HUES6 (cell line): ENCODE measurements around the gene GSE1.
A peak's percentile ranks its signal among the peaks of the same experiment; 100 is the strongest.

Experiments
- H3K27ac ChIP-seq: 2 replicates; pipeline ENCODE4 v1.7.0; 2013; ENCODE audit warnings: low read depth, mild to moderate bottlenecking, low read length, inconsistent platforms
- H3K27me3 ChIP-seq: 2 replicates; pipeline ENCODE4 v1.6.1; 2013; ENCODE audit warnings: low read length; ENCODE audit not compliant: control insufficient read depth, insufficient read depth
- H3K36me3 ChIP-seq: 2 replicates; pipeline ENCODE4 v1.6.1; 2013; ENCODE audit warnings: low read length; ENCODE audit not compliant: control insufficient read depth, insufficient read depth
- H3K4me1 ChIP-seq: 2 replicates; pipeline ENCODE4 v1.6.1; 2013; ENCODE audit warnings: low read length; ENCODE audit not compliant: control insufficient read depth, insufficient read depth
- H3K4me3 ChIP-seq: 2 replicates; pipeline ENCODE4 v1.5.1; 2013; ENCODE audit warnings: low read depth, low read length
- H3K9ac ChIP-seq: one replicate; pipeline ENCODE4 v1.6.1; 2013; ENCODE audit warnings: mild to moderate bottlenecking, low read length
- H3K9me3 ChIP-seq: 2 replicates; pipeline ENCODE4 v1.6.1; 2013; ENCODE audit warnings: low read depth, low read length; ENCODE audit not compliant: control insufficient read depth, insufficient read depth

The GSE1 gene

DNA sequence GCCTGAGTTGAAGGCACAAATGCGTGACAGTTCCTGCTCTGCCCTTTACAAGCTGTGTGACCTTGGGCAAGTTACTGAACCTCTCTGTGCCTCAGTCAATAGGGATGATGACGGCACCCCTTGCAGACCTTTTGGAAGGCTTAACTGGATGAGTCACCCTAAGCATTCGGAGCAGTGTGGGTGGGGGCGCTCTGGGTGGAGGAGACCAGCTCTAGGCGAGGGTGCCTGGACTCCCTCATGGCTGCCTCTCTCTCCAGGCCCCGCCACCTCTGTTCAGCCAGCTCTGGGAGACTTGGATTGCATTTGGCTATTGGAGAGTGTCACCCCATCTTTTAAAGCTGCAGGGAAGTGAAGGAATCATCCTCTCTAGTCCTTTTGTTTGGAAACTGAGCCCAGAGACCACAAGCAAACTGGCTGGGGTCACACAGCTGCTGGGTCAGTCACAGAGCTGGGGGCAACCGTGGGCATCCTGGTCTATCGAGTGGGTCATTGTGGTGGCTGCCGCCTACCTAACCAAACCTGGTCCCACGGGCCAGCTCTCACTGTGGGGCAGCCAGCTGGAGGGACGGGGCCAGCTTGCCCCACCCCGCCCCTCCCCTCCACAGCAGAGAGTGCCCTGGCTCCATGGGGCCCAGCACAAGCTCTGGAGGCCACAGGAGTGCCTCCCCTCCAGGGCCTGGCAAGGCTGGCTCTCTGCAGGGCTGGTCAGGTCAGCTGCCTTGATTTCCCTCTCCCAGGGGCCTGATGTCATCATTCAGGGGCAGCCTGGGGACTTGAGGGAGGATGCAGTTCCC is 20.2 kb upstream of the GSE1 start:
- Histone ChIP-seq H3K27ac (no peak overlapping the region), H3K9ac (no peak overlapping the region), H3K36me3 (no peaks in the 10 kb centered on the region), H3K27me3 (no peaks in the 10 kb centered on the region), H3K4me1 (peaks cover 30% of the 10 kb centered on the region), H3K9me3 (0 out of 2 replicates have a peak, but pooled peaks cover 4% of the 10 kb centered on the region), H3K4me3 (no peak overlapping the region)

DNA sequence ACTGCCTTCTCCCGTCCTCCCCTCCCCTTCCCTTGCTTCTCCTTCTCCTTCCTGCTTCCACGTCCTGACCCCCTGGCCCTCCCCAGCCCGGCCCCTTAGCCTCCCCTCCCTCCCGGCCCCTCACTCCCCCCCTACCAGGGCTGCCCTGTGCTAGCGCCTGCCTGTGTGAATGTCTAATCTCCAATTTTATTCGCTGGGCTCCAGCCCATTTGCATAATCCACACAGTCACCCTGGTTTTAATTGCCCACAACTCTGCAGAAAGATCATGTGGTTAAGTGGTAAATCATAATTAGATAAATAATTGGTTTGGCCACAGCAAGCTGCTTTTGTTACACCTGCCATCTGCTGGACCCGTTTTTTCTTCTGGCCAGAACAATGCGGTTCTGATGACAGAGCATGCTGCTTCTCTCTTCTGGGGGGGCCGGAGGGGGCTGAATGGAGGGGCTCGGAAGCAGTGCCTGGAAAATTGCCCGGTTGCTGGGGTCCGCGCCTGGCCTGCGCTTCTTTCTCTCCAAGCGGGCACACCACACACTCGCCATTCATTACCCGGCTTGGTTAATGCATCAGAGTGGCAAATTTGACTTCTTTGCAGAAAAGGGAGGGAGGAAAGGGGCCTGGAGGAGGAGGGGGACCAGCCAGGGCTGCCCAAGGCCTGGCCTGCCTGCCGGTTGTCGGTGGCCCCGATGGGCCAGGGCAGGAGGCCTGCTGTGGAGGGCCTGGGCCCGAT is 19.5 kb upstream of the GSE1 start:
- Histone ChIP-seq H3K9ac (no peak overlapping the region), H3K27me3 (no peaks in the 10 kb centered on the region), H3K4me3 (no peak overlapping the region), H3K36me3 (no peaks in the 10 kb centered on the region), H3K27ac (no peak overlapping the region), H3K9me3 (0 out of 2 replicates have a peak, but pooled peaks cover 4% of the 10 kb centered on the region), H3K4me1 (peaks cover 22% of the 10 kb centered on the region)

DNA sequence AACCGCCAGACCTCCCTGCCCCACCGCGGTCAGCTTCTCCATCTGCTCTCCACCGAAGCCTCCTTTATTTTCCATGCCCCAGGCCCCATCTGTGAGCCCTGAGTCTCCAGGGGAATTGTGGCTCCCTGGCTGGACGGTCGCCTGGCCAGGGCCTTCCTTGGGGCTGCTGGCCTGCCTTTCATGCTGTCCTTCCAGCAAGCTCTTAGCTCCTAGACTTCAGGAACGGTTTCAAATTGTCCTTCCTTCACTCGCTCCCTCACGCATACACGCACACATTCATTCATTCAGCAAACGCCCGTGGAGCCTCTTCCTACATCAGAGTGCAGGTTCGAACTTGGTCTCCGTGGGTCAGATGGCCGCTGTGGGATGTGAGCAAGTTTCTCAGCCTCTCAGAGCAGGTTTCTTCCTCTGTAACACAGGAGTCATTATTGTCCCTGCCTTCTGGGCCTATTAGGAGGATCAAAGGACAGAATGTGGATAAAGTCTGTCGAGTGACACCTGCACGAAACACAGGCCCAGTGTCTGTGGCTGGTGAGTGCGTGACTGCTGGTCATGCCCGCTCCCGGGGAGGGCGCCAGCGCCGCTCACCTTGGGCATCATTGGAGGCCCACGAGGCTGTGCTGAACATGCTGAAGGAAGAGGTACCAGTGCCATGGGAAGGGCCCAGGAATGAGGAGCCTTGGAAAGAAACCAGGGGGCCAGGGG is 18.7 kb upstream of the GSE1 start:
- H3K9ac ChIP-seq, result no peak overlapping the region
- H3K9me3 ChIP-seq, result 0 out of 2 replicates have a peak, but pooled peaks cover 4% of the 10 kb centered on the region
- peaks cover 20% of the 10 kb centered on the region for H3K4me1 ChIP-seq
- no peak overlapping the region for H3K27ac ChIP-seq
- H3K36me3 ChIP-seq, result no peaks in the 10 kb centered on the region
- H3K27me3 ChIP-seq, result no peaks in the 10 kb centered on the region
- no peak overlapping the region for H3K4me3 ChIP-seq

DNA sequence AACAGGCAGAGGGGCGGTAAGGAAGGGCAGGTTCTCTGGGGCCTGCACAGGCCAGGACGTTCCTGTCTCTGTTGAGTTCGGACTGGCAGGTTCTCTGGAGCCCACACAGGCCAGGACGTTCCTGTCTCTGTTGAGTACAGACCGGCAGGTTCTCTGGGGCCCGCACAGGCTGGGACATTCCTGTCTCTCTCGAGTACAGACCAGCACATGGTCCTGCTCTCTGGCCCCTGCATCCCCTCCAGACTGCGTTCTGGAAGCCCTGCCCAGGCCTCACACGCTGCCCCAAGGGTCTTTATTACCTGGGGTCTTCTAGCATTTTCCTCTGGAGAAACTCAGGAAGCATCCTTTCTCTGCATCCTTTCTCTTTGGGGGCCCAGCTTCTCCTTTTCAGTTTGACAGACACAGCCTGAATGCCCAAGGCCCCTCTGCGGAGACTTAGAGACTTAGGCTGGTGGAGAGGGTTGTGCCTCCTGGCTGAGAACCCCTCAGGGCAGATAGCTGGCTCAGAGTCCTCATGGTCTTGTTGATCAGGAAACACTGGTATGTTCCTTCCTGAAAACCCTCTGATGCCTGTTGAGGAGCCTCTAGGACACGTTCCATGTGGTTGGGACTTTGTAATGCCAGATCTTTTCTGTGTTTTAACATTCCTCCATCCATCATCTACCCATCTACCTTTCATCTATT is 18.0 kb upstream of the GSE1 start:
- Histone ChIP-seq H3K36me3 (no peaks in the 10 kb centered on the region), H3K4me3 (no peak overlapping the region), H3K9me3 (no peaks in the 10 kb centered on the region), H3K9ac (no peak overlapping the region), H3K4me1 (peaks cover 26% of the 10 kb centered on the region), H3K27me3 (no peaks in the 10 kb centered on the region), H3K27ac (no peak overlapping the region)

DNA sequence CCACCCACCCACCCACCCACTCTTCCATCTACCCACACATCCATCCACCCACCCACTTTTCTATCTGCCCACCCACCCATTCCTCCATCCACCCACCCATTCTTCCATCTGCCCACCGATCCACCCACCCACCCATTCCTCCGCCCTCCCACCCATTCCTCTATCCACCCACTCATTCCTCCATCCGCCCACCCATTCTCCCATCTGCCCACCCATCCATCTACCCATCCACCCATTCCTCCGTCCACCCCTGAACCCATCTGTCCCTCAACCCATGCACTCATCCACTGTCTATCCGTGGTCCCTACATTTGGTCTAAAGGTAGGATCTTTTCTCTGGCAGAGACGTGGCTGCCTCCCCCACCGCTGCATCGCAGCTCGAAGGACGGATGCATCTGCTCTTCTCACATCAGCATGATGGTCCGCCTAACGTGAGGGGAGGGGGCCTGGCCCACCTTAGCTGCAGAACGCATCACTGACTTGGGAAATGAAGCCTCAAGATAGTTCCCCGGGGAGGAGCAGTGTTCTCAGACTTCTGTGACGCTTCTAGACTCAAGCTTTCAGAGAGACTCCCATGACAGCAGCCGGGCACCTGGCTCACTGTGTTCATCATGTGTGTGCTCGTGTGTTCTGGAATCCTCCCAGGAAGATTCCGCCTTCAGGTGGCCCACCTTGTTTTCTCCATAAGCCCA is 17.2 kb upstream of the GSE1 start:
- H3K4me1 ChIP-seq, result peaks cover 35% of the 10 kb centered on the region
- H3K36me3 ChIP-seq, result no peaks in the 10 kb centered on the region
- no peaks in the 10 kb centered on the region for H3K9me3 ChIP-seq
- H3K27ac ChIP-seq, result no peak overlapping the region
- H3K9ac ChIP-seq, result no peak overlapping the region
- H3K4me3 ChIP-seq, result no peak overlapping the region
- no peaks in the 10 kb centered on the region for H3K27me3 ChIP-seq

DNA sequence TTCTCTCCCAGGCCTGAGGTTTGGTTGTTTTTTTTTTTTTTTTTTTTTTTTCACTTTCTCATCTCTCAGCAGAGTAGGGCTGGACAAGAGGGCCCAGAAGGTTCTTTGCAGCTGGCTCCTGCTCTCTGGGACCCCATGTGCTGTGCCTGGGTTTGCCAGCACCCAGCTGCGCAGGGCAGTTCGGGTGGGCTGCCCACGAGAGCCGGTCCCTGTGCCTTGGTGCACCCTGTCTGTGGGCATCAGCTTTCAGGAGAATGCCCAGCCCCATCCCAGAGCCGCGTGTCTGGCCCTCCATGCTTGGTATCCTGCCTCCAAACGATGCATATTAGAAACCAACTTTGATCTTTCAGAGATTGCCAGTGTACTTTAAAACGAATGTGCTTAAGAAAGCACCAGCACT is 15.0 kb upstream of the GSE1 start:
- H3K4me1 ChIP-seq, result peaks cover 53% of the 10 kb centered on the region
- no peaks in the 10 kb centered on the region for H3K27me3 ChIP-seq
- H3K9me3 ChIP-seq, result no peaks in the 10 kb centered on the region
- no peak overlapping the region for H3K27ac ChIP-seq
- no peak overlapping the region for H3K9ac ChIP-seq
- H3K4me3 ChIP-seq, result no peak overlapping the region
- no peaks in the 10 kb centered on the region for H3K36me3 ChIP-seq

DNA sequence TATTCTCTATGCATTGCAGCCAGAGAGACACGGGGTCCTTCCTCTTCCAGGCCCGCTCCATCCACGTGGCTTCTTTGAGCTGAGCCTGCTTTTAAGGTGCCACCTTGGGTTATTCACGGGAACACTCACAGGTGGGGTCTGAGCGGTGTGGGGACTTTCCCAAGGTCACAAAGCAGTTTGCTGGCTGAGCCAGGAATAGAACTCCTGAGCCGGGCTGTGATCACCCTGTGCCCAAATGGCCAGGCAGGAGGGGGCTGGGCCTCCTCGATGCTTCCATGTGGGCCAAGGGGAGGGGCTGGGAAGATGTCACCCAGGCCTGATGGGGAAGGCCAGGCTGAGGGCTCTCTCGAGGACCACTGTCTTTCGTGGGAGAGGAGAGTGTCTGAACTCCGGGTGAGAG is 13.0 kb upstream of the GSE1 start:
- Histone ChIP-seq H3K9me3 (no peaks in the 10 kb centered on the region), H3K27ac (no peak overlapping the region), H3K27me3 (no peaks in the 10 kb centered on the region), H3K4me1 (peaks cover 46% of the 10 kb centered on the region), H3K9ac (no peak overlapping the region), H3K36me3 (no peaks in the 10 kb centered on the region), H3K4me3 (no peak overlapping the region)

DNA sequence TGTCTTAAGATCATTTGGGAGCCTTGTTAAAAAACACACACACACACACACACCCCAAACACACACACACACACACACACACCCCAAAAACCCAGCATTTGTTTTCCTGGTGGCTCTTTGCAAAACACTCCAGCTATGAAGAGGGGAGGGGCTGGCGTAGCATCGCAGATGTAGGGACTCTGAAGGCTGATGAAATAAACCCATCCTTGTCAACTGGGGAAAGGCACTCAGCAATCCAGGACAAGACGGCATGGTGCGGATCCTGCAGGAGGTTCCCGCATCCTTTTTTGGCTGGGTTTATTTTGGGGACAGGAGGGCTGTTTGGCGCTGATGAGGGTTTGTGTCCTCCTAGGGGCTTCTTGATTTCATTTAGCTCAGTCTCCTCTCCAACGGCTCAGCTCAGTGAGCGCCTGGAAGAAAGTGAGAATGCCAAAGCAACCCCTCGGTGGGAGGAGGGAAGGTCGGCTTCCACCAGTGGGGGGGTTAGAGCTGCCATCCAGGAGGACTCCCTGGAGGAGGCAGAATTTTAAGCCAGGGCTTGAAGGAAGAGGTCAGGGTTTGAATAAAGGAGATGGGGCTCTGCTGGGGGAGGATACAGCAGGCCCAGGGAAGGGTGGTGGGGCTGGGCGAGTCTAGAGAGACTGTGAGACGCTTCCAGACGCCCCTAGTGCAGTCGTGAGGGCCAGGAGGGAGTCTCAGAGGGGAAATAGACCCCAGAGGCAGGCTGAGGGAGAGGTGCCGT is 12.4 kb upstream of the GSE1 start:
- H3K27ac ChIP-seq, result peak overlapping the region; percentile 14; the same call in 1 of the 2 replicates
- no peak overlapping the region for H3K4me3 ChIP-seq
- H3K36me3 ChIP-seq, result no peaks in the 10 kb centered on the region
- no peaks in the 10 kb centered on the region for H3K9me3 ChIP-seq
- H3K9ac ChIP-seq, result no peak overlapping the region
- H3K27me3 ChIP-seq, result no peaks in the 10 kb centered on the region
- H3K4me1 ChIP-seq, result peaks cover 52% of the 10 kb centered on the region

DNA sequence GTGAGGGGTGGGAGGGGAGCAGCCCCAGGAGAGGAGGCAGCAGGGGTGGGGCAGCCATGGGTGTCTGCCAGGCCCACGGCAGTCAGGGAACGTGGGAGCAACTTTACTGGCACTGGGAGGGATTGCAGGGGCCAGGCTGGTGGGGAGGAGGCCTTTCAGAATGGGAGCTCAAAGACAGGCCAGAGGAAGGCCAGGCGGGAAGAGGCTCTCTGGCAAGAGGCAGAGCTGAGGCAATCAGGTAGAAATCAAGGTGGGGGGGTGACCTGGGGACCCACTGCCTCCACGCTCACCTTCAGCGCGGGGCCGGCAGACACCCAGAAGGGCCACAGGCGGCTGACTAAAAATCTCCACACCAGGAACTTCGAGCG is 11.9 kb upstream of the GSE1 start:
- H3K4me3 ChIP-seq, result no peak overlapping the region
- H3K9me3 ChIP-seq, result no peaks in the 10 kb centered on the region
- H3K27ac ChIP-seq, result 0 out of 2 replicates have a peak overlapping the region, but pooled peaks have one; percentile 14
- H3K36me3 ChIP-seq, result no peaks in the 10 kb centered on the region
- no peak overlapping the region for H3K9ac ChIP-seq
- peaks cover 58% of the 10 kb centered on the region for H3K4me1 ChIP-seq
- H3K27me3 ChIP-seq, result no peaks in the 10 kb centered on the region
